HG03439 (cell line): Measurements from ENCODE around the gene EME1.

ENCODE experiments used
- ATAC-seq: cut with Tn5 transposase; IDR thresholded peaks from one replicate; pipeline ENCODE4 v1.9.1; 2021; ENCODE audit warnings: mild to moderate bottlenecking, moderate library complexity; ENCODE audit not compliant: unreplicated experiment

The EME1 gene

DNA sequence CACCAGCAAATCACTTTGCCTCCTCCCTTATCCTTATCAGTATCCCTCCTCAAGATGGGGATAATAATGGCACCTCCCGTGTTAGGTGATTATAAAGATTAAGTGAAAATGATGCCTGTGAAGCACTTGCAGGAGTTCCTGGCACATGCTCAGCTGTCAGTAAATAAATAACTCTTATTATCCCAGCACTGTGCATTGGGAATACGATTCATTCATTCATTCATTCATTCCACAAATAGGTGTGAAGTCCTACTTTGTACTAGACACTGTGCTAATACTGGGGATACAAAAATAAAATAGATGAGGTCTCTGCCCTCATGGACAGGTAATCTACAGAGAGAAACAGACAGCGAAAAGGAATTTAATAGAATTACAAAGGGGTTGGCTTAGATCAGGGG is 25.1 kb upstream of the EME1 start:
- no peak for ATAC-seq

DNA sequence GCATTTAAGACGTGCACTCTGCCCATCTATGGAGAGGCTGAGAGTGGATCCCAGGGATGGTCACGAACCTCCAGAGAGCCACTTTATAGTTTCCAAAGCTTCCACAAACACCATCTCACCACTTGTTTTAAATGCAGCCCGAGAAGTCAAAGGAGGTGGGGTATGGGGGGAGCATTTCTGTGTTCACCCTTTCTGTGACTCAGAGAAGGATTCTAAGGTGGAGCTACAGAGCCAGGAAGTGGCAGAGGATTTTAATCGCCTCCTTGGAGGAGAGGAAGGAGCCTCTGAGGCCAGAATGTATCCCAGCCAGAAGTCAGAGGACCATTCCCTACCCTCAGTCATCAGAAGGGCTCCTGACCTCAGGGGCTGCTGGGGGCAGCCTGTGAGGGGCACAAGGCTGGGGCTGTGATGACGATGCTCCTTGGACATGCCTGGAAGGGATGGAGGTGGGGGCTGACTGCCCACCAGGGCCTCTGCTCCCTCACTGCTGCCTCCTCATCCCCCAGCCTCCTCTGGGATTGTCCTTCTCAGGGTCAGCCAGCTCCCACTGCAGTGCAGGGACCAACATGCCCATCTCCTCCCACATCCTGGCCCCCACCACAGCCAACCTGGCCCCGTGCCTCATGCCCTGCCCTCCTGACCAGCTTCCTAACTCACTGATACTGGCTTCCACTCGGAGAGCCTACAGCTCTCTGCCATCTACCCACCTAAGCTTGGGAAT is 24.3 kb upstream of the EME1 start:
- no peak for ATAC-seq

DNA sequence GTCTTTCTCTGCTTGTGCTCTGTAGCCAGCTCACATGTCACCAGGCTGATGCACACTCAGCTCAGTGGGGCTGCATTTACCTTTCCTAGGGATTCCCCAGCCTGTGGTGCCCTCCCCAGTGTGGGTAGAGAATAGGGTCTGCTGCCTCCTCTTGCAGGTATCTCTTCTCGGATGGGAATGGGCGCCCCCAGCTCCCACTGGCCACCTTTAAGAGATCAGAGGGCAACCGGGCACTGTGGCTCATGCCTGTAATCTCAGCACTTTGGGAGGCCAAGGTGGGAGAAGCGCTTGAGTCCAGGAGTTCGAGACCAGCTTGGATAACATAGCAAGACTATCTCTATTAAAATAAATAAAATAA is 23.8 kb upstream of the EME1 start:
- ATAC-seq = no peak

DNA sequence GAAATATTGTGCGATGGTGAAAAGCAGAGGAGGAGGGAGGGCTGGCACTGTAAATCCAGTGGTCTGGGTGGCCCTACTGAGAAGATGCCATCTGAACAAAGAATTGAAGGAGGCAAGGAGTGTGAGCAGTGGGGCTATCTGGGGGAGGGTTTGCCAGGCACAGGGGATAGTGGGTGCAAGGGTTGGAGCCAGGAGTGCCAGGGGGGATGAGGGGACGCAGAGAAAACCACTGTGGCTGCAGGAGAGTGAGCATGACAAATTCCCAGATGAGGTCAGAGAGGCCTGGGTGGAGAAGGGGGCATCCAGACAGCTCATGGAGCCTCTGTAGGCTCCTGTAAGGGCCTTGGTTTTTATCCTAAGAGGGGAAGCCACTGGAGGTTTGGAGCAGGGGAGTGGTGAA is 22.3 kb upstream of the EME1 start:
- ATAC-seq = no peak

DNA sequence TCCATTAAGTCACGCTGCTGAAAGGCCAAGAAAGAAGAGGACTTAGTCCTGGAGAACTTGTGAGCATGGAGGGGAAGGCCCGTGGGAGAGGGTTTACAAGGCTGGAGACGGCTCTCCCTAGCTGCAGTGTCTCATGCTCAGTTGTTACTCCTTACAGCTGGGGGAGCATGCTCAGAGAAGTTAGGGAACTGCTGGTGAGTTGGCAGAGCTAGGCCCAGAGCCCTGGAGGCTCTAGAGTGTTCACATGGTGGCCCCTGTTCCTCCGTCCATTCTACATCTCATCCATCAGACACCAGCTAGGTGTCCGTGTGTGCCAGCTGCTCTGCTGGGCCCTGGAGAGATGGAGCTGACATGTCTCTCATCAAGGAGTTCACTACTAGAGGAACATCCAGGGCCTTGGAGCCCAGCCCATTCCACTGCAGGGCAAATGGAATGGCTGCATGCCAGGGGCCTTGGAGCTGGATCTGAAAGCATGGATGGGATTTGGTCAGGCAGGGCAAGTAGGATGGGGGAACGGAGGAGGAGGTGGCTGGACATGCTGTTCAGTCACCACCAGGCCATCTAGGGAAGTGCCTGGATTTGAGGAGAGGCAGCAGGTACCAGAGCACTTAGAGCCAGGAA is 20.8 kb upstream of the EME1 start:
- no peak for ATAC-seq

DNA sequence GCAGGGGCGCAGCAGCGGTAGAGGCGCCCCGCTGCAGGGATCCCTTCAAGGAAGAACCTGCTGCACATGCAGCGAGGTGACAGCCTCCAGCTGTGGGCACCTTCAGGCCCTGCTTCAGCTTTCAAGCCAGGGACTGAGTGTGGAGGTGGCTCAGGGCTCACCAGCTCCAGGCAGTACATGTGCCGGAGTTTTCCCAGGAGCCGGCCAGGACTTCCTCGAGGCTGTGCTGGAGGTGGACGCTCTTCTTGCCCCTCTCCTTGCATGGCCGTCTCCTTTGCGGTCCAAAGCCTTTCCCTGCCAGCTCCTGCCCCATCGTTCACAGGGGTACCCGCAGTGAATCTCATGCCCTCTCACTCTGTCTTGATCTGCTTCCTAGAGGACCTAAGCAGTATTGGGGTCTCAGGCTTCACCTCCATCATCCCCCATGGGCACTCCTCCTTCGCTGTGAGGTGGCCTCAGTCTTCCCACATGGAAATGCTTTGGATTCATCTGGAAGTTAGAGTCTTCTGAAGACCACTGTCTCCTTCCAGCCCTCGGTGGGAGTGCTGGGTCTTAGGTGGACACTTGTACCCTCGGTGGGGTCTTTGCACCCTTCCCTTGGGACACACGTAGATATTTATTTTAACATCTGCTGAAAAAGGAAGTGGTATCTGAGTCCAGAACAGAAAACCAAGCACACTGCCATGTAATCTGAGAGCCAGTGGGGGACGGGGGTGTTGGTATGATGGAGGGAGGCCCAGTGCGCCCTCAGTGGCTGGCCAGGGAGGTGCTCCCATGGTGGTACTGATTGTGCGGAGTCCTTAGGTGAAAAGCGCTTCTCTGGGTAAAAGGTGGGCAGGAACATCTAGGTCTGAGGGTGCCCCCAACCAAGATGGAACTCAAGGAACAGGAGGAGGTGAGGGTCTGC is 20.1 kb upstream of the EME1 start:
- ATAC-seq = no peak

DNA sequence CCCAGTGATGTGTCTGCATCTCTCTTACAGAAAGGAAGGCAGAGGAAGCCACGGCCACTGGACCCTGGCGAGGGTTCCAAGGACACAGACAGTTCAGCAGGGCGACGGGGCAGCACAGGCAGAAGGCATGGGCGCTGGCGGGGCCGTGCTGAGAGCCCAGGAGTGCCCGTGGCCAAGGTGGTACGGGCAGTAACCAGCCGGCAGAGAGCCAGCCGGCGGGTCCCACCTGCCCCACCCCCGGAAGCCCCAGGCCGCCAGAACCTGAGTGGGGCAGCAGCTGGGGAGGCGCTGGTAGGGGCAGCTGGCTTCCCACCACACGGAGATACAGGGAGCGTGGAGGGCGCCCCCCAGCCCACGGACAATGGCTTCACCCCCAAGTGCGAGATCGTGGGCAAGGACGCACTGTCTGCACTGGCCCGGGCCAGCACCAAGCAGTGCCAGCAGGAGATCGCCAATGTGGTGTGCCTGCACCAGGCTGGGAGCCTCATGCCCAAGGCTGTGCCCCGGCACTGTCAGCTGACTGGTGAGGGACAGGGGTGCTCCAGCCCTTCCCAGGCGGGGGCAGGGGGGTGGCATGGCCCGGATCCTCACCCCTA is 19.3 kb upstream of the EME1 start:
- no peak for ATAC-seq

DNA sequence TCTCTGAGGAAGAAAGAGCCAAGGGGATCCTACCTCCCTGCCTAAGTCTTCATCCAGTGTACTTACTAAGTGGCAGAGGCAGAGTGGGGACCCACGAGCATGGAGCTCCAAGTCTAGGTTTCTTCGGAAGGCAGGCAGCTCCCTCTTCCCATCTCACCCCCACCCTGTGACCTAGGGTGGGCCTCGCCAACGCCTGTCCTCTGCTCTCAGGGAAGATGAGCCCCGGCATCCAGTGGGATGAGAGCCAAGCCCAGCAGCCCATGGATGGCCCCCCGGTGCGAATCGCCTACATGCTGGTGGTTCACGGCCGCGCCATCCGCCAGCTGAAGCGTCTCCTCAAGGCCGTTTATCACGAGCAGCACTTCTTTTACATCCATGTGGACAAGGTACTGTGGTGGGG is 18.8 kb upstream of the EME1 start:
- no peak for ATAC-seq

DNA sequence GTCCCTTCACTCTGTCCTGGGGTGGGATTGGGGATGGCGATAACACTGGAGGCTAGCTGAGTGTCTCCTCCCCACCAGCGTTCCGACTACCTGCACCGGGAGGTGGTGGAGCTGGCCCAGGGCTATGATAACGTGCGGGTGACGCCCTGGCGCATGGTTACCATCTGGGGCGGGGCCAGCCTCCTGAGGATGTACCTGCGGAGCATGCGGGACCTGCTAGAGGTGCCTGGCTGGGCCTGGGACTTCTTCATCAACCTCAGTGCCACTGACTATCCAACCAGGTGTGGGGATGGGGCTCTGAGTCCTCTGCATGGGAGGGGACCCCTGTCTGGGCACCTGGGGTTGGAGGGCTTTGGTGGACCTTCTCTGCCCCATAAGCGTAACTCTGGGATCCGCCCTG is 18.3 kb upstream of the EME1 start:
- ATAC-seq = no peak

DNA sequence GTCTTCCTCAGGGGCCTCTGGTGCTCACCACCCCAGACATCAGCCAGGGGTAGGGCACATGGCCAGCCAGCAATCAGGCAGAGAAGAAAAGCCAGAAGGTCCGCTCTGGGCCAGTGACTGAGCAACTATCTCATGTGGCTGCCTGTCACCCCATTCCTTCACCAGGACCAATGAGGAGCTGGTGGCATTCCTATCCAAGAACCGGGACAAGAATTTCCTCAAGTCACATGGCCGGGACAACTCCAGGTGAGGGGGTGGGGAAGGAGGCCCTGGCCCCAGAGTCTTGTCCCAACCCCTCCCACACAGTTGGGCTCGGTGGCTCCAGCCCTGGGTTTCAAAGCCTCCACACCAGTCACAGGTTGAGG is 17.7 kb upstream of the EME1 start:
- no peak for ATAC-seq

DNA sequence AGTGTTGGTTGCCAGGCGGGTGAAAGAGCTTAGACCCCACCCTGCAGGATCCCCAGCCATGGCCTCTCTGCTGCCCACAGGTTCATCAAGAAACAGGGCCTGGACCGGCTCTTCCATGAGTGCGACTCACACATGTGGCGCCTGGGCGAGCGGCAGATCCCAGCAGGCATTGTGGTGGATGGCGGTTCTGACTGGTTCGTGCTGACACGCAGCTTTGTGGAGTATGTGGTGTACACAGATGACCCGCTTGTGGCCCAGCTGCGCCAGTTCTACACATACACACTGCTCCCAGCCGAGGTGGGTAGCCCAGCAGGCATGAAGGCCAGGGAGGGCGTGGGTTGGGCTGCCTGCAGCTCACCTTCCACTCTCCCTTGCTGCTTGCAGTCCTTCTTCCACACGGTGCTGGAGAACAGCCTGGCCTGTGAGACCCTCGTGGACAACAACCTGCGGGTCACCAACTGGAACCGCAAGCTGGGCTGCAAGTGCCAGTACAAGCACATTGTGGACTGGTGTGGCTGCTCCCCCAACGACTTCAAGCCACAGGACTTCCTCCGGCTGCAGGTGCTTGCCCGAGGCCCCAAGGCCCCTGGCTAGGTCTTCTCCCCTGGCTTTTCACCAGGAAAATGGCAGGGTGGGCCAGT is 17.2 kb upstream of the EME1 start:
- ATAC-seq = no peak

DNA sequence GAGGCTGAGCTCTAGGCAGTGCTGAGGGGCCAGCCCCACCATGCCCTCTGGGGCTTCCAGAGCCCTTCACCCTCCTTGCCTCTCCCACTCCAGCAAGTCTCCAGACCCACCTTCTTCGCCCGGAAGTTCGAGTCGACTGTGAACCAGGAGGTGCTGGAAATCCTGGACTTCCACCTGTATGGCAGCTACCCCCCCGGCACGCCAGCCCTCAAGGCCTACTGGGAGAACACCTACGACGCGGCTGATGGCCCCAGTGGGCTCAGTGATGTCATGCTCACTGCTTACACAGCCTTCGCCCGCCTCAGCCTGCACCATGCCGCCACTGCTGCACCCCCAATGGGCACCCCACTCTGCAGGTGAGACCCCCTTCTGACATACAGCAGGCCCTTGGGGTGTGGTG is 16.6 kb upstream of the EME1 start:
- ATAC-seq = no peak

DNA sequence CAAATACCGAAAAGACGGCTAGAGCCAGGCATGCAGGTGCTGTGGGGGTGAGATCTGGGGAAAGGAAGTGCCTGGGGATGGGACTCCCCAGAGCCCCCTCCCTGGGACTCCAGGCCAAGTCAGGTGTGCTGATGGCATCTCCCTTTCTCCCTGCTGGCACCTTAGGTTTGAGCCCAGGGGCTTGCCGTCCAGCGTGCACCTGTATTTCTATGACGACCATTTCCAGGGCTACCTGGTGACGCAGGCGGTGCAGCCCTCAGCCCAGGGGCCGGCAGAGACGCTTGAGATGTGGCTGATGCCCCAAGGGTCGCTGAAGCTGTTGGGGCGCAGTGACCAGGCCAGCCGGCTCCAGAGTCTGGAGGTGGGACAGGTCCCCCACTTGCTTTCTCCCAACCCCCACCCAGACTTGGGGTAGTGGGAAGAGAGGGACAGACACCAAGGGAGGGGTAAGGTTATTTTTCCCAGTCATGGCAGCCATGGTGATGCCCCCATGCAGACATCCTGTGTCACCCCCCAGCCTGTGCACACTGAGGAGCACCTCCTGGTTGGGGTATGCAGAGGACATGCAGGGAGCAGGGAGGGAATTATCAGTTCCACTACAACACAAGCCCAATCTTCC is 16.0 kb upstream of the EME1 start:
- no peak for ATAC-seq

DNA sequence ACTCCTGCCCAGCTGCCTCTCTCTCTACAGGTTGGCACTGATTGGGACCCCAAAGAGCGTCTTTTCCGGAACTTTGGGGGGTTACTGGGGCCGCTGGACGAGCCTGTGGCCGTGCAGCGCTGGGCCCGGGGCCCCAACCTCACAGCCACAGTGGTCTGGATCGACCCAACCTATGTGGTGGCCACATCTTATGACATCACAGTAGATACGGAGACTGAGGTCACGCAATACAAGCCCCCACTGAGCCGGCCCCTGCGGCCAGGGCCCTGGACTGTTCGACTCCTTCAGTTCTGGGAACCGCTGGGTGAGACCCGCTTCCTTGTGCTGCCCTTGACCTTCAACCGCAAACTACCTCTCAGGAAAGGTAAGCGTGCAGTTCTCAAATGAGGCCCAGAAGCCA is 14.9 kb upstream of the EME1 start:
- ATAC-seq = no peak

DNA sequence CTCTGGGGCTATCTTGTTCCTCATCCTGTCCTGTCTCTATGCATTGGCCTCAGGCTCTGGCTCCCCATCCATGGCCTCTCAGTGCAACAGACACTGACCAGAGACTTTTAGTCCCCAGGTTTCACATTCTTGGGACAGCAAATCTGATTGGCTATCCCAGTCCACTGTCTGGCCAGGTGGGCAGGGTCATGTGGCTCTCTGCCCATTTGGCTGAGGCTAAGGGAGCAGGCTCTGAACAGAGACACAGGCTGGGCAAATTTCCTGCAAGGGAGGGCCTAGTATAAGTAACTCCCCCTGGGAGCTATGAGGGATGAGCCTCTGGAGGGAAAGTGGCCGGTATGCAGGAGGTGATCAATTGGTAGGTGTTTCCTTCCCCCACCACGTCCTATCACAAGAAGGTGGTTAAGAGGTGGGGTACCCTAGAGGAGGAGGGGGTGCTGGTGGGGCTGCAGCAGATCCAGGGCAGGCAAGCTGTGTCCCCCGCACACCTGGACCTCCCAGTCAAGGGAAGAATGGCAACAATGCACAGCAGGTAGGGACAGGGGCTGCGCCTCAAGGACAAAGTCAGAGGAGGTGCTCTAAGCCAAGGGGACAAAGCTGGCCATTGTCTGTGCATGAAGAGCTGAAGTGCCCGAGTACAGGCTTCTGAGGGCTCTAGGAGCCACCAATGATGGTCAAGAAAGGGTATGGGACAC is 13.9 kb upstream of the EME1 start:
- no peak for ATAC-seq

DNA sequence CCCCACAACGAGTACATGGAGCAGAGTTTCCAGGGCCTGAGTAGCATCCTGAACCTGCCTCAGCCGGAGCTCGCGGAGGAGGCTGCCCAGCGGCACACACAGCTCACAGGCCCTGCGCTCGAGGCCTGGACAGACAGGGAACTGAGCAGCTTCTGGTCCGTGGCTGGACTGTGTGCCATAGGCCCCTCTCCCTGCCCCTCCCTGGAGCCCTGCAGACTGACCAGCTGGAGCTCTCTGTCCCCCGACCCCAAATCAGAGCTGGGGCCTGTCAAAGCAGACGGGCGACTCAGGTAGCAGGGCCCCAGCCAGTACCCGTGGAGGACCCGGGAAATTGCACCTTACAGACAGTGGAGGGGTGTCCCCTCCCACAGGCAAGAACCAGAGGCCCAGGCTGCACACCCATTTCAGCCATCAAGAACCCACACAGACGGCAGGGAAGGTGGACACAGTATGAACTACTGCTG is 13.0 kb upstream of the EME1 start:
- no peak for ATAC-seq

DNA sequence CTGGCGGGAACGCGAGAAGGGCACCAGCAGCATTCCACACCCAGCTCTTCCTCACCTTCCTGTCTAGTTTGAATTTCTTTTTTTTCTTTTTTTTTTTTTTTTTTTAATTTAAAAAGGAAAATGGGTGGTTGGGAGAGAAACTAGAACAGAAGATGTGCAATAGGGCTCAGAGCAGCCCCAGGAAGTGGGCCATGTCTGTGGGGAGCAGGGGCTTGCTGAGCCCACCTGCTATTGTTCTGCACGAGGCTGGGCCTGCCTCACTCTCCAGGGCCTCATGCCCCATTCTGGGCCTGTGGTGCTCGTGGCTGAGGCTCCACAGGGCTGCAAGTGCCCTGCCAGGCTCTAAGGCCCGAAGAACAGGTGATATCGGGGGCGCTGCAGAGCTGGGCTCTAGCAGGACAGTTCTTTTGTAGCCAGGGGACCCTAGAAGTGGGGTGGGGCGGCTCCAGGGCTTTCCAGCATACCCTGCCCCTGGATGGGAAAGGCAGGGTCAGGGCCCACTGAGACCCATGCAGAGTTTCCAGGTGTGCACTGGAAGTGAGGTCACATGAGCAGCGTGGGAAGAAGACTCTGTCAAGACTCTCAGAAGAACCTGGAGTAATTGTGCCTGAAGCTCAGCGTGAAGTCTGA is 12.4 kb upstream of the EME1 start:
- no peak for ATAC-seq

DNA sequence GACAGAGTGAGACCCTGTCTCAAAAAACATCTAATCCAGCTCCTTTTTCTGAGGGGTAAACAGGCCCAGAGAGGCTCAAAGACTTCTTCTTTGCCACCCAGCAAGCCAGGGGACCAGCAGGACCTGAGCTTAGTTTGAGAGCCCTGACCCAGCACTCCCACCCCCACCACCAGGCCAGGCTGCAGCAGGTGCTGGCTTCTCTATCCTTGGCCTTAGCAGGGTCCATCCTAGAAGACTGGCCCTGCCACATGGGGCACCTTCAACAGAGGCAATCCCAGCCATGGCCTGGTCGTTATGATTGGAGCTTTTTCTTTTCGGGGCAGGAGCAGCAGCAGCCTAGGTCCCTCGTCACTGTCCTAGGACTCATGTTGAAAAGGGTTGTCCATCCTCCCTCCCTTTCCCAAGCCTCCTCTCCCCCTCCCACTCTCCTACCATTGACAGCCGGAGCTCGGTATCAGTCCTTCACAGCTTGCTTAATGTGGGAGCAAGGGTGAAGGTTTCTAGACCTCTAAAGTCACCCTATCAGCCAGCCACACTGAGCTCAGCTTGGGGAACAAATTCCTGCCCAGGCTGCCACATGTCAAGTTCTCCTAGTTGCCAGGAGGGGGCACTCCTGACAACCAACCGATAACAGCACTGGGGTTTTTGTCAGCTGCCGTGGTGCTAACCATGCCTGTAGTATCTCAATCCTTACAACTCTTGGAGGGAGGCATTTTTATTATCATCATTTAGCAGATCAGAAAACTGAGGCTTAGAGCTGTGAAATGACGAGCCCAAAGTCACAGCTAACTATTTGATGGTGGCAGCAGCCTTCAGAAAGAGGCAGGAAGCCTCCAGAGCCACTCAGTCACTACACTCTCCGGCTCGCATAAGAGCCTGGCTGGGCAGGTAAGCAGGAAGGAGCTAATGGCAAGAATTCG is 11.2 kb upstream of the EME1 start:
- no peak for ATAC-seq

DNA sequence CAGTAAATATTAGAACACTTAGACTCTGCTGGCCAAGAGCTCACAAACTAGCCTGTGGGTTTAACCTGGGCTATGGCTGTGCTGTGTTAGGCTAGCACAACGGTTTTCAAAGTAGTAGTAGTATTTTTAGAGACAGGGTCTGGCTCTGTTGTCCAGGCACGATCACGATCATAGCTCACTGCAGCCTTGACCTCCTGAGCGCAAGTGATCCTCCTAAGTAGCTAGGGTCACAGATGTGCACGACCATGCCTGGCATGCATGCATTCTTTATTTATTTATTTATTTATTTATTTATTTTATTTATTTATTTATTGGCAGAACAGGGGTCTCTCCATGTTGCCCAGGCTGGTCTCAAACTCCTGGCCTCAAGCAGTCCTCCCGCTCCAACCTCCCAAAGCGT is 10.4 kb upstream of the EME1 start:
- ATAC-seq = no peak
